ENCODE data around the gene SHMT2. TPM values are rescaled to one million over a fixed set of nuclear protein-coding genes. Genes with fewer than 3 reads are reported as not detected.

SHMT2 gene
- total RNA-seq, 2 donors from 2014 or later = 28.8 to 36.9 TPM

GRCh38 chr12:57191410-57191809 lies 38.1 kb upstream of the SHMT2 start:
- Mint-ChIP-seq H3K4me1 (peaks cover 4% of the 10 kb centered on the region), H3K27me3 (no peaks in the 10 kb centered on the region), H3K4me3 (no peak overlapping the region), H3K27ac (no peak overlapping the region), H3K36me3 (ENCODE audit: low read depth) (peaks cover 3% of the 10 kb centered on the region)
- no peaks in the 10 kb centered on the region for H3K9me3 ChIP-seq (ENCODE audit: control insufficient read depth, low read length, poor library complexity, severe bottlenecking)
- ATAC-seq (no peak), DNase-seq (no peak)

GRCh38 chr12:57192920-57193319 lies 36.6 kb upstream of the SHMT2 start:
- no peaks in the 10 kb centered on the region for H3K9me3 ChIP-seq (ENCODE audit: control insufficient read depth, low read length, poor library complexity, severe bottlenecking)
- ATAC-seq = no peak
- peaks cover 2% of the 10 kb centered on the region for H3K4me1 Mint-ChIP-seq
- H3K27me3 Mint-ChIP-seq = no peaks in the 10 kb centered on the region
- H3K27ac Mint-ChIP-seq = no peak overlapping the region
- no peak overlapping the region for H3K4me3 Mint-ChIP-seq
- peaks cover 5% of the 10 kb centered on the region for H3K36me3 Mint-ChIP-seq (ENCODE audit: low read depth)
- no peak for DNase-seq

- Mint-ChIP-seq H3K4me1 (peaks cover 2% of the 10 kb centered on the region), H3K27ac (no peak overlapping the region), H3K27me3 (no peaks in the 10 kb centered on the region), H3K36me3 (ENCODE audit: low read depth) (peaks cover 5% of the 10 kb centered on the region), H3K4me3 (no peak overlapping the region)
- DNase-seq (no peak), ATAC-seq (no peak)
- no peaks in the 10 kb centered on the region for H3K9me3 ChIP-seq (ENCODE audit: control insufficient read depth, low read length, poor library complexity, severe bottlenecking)
Observed at GRCh38 chr12:57193706-57194245, 35.7 kb upstream of the SHMT2 start.

GRCh38 chr12:57194253-57194652 lies 35.3 kb upstream of the SHMT2 start:
- H3K27ac Mint-ChIP-seq = no peak overlapping the region

GRCh38 chr12:57195186-57195585 lies 34.3 kb upstream of the SHMT2 start:
- H3K9me3 ChIP-seq (ENCODE audit: control insufficient read depth, low read length, poor library complexity, severe bottlenecking) = no peaks in the 10 kb centered on the region
- no peak overlapping the region for H3K4me3 Mint-ChIP-seq
- H3K27me3 Mint-ChIP-seq = no peaks in the 10 kb centered on the region

More at GRCh38 chr12:57194253-57194652, 35.3 kb upstream of the SHMT2 start:
- DNase-seq (no peak), ATAC-seq (no peak)
- Mint-ChIP-seq H3K27me3 (no peaks in the 10 kb centered on the region), H3K4me3 (no peak overlapping the region), H3K36me3 (ENCODE audit: low read depth) (peaks cover 5% of the 10 kb centered on the region), H3K4me1 (peaks cover 2% of the 10 kb centered on the region)
- no peaks in the 10 kb centered on the region for H3K9me3 ChIP-seq (ENCODE audit: control insufficient read depth, low read length, poor library complexity, severe bottlenecking)

GRCh38 chr12:57195611-57196371 lies 33.7 kb upstream of the SHMT2 start:
- DNase-seq (no peak), ATAC-seq (no peak)
- Mint-ChIP-seq H3K4me1 (peaks cover 2% of the 10 kb centered on the region), H3K27ac (no peak overlapping the region), H3K36me3 (ENCODE audit: low read depth) (peaks cover 5% of the 10 kb centered on the region), H3K4me3 (no peak overlapping the region), H3K27me3 (no peaks in the 10 kb centered on the region)
- no peaks in the 10 kb centered on the region for H3K9me3 ChIP-seq (ENCODE audit: control insufficient read depth, low read length, poor library complexity, severe bottlenecking)

More at GRCh38 chr12:57195186-57195585, 34.3 kb upstream of the SHMT2 start:
- ATAC-seq (no peak), DNase-seq (no peak)
- H3K4me1 Mint-ChIP-seq = peaks cover 2% of the 10 kb centered on the region
- H3K36me3 Mint-ChIP-seq (ENCODE audit: low read depth) = peaks cover 5% of the 10 kb centered on the region
- no peak overlapping the region for H3K27ac Mint-ChIP-seq

- ATAC-seq (no peak), DNase-seq (no peak)
- H3K27ac Mint-ChIP-seq = no peak overlapping the region
- peaks cover 2% of the 10 kb centered on the region for H3K4me1 Mint-ChIP-seq
- no peak overlapping the region for H3K4me3 Mint-ChIP-seq
- peaks cover 5% of the 10 kb centered on the region for H3K36me3 Mint-ChIP-seq (ENCODE audit: low read depth)
- no peaks in the 10 kb centered on the region for H3K27me3 Mint-ChIP-seq
- H3K9me3 ChIP-seq (ENCODE audit: control insufficient read depth, low read length, poor library complexity, severe bottlenecking) = no peaks in the 10 kb centered on the region
Observed at GRCh38 chr12:57196439-57196838, 33.1 kb upstream of the SHMT2 start.

- DNase-seq (no peak), ATAC-seq (no peak)
- peaks cover 2% of the 10 kb centered on the region for H3K4me1 Mint-ChIP-seq
- no peaks in the 10 kb centered on the region for H3K9me3 ChIP-seq (ENCODE audit: control insufficient read depth, low read length, poor library complexity, severe bottlenecking)
- H3K36me3 Mint-ChIP-seq (ENCODE audit: low read depth) = peaks cover 3% of the 10 kb centered on the region
- no peak overlapping the region for H3K4me3 Mint-ChIP-seq
- no peak overlapping the region for H3K27ac Mint-ChIP-seq
- H3K27me3 Mint-ChIP-seq = no peaks in the 10 kb centered on the region
Observed at GRCh38 chr12:57196956-57197355, 32.6 kb upstream of the SHMT2 start.

GRCh38 chr12:57198329-57198728 lies 31.2 kb upstream of the SHMT2 start:
- H3K4me3 Mint-ChIP-seq = no peak overlapping the region
- no peaks in the 10 kb centered on the region for H3K9me3 ChIP-seq (ENCODE audit: control insufficient read depth, low read length, poor library complexity, severe bottlenecking)
- no peak overlapping the region for H3K27ac Mint-ChIP-seq
- peaks cover 2% of the 10 kb centered on the region for H3K36me3 Mint-ChIP-seq (ENCODE audit: low read depth)
- H3K4me1 Mint-ChIP-seq = peaks cover 2% of the 10 kb centered on the region
- DNase-seq (no peak), ATAC-seq (no peak)
- H3K27me3 Mint-ChIP-seq = no peaks in the 10 kb centered on the region

- ATAC-seq (no peak), DNase-seq (no peak)
- no peaks in the 10 kb centered on the region for H3K9me3 ChIP-seq (ENCODE audit: control insufficient read depth, low read length, poor library complexity, severe bottlenecking)
- Mint-ChIP-seq H3K27ac (no peak overlapping the region), H3K27me3 (no peaks in the 10 kb centered on the region), H3K4me3 (no peak overlapping the region), H3K36me3 (ENCODE audit: low read depth) (peaks cover 2% of the 10 kb centered on the region), H3K4me1 (no peaks in the 10 kb centered on the region)
Observed at GRCh38 chr12:57199191-57199590, 30.3 kb upstream of the SHMT2 start.

GRCh38 chr12:57200497-57200896 lies 29.0 kb upstream of the SHMT2 start:
- no peak for ATAC-seq
- Mint-ChIP-seq H3K36me3 (ENCODE audit: low read depth) (peaks cover 2% of the 10 kb centered on the region), H3K27ac (no peak overlapping the region), H3K27me3 (no peaks in the 10 kb centered on the region), H3K4me1 (no peaks in the 10 kb centered on the region), H3K4me3 (no peak overlapping the region)
- DNase-seq = no peak
- no peaks in the 10 kb centered on the region for H3K9me3 ChIP-seq (ENCODE audit: control insufficient read depth, low read length, poor library complexity, severe bottlenecking)

- no peak overlapping the region for H3K4me3 Mint-ChIP-seq
- H3K27me3 Mint-ChIP-seq = no peaks in the 10 kb centered on the region
- DNase-seq (no peak), ATAC-seq (no peak)
- no peak overlapping the region for H3K27ac Mint-ChIP-seq
- no peaks in the 10 kb centered on the region for H3K4me1 Mint-ChIP-seq
- peaks cover 2% of the 10 kb centered on the region for H3K36me3 Mint-ChIP-seq (ENCODE audit: low read depth)
- no peaks in the 10 kb centered on the region for H3K9me3 ChIP-seq (ENCODE audit: control insufficient read depth, low read length, poor library complexity, severe bottlenecking)
Observed at GRCh38 chr12:57201219-57201618, 28.3 kb upstream of the SHMT2 start.

GRCh38 chr12:57201631-57202030 lies 27.9 kb upstream of the SHMT2 start:
- DNase-seq (no peak), ATAC-seq (no peak)
- H3K9me3 ChIP-seq (ENCODE audit: control insufficient read depth, low read length, poor library complexity, severe bottlenecking) = no peaks in the 10 kb centered on the region
- Mint-ChIP-seq H3K4me1 (no peaks in the 10 kb centered on the region), H3K4me3 (no peak overlapping the region), H3K27me3 (no peaks in the 10 kb centered on the region), H3K36me3 (ENCODE audit: low read depth) (peaks cover 2% of the 10 kb centered on the region), H3K27ac (no peak overlapping the region)

- Mint-ChIP-seq H3K27ac (no peak overlapping the region), H3K4me1 (no peaks in the 10 kb centered on the region), H3K36me3 (ENCODE audit: low read depth) (peaks cover 2% of the 10 kb centered on the region), H3K4me3 (no peak overlapping the region), H3K27me3 (no peaks in the 10 kb centered on the region)
- no peak for DNase-seq
- H3K9me3 ChIP-seq (ENCODE audit: control insufficient read depth, low read length, poor library complexity, severe bottlenecking) = no peaks in the 10 kb centered on the region
- ATAC-seq = no peak
Observed at GRCh38 chr12:57202321-57202720, 27.2 kb upstream of the SHMT2 start.

All from T-helper 17 cell (primary cell).